Activated effector memory CD4-positive, alpha-beta T cell treated with Interleukin-2 at 50 U/mL for 16 hours (primary cell): Measurements from ENCODE around the gene SMIM13.

Source experiments
- DNase-seq: peaks from one replicate; pipeline ENCODE4 v3.0.0-alpha.2; 2020

Gene SMIM13

DNA sequence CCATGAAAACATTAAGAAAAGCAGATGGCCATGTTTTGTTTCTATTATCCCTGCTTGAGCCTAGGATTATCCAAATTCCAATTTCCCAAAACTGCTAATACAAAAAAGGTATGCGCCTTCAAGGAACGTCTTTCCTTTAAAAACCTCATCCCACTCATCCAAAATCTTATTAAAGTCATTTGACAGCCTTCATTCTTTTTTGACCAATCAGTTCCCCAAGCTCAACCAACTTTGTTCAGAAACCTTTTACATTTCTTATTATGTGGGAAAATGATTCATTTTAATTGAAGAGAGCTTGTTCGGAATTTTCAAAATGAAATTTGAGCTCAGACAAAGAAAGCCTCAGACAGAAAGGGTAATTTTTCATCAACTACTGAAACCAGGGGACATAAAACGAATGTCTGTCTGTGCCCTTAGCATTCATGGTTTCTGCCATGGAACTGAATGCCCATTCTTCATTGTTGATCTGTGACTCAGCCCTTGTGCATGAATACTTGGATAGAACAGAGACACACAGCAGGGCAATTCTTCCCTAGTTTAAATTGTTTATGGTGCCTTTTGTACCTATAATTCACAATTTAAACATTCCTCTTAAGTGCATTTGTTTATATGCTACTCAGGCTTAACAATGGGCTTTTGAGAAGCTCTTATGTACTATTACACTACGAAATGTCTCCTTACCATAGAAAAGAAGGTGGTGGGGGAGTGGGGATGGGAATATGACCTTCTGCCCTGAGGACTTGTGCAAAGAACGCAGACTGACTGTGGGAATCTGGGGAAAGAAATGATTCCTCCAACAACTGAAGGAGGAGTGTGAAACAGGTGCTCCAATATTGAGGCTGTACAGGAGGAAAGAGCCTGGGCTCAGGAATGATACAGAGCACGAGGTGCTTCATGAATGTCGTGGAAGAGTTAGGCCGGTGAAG is 67.7 kb downstream of the SMIM13 start:
- DNase-seq, result no peak

DNA sequence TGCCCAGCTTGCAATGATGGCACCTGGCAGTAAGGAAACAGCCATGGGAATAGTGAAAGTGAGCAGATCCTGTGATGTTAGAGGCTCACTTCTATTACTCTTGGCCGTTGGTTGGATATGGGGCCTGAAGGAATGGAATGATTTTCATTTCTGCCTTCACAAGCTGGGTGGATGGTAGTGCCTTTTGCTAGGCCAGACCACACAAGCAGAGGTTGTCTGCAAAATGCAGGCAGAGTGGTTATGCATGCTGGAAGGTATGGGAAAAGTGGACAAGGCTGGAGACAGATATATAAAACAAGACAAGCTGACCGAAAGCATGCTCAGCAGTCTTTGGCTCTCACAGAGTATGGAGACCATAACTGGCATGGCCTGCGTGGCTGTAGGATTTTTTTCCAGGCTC is 68.6 kb downstream of the SMIM13 start:
- DNase-seq, result no peak

DNA sequence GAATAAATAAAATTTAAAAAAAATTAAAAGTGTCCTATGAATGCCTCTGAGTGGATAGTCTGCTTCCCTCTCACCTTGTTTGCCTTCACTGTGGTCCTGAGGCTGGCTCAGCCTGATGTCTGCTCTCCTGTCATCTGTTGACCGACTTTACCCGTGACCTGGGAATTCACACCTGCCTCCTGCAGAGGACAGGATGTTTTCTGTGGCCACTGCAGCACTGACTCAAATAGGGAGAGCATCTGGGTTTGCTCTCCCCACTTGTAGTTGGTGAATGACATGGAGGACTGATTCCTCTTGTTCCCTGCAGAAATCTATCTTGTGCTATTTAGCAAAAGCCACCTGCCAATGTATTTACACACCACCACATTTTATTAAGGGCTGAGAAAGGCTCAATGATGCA is 70.3 kb downstream of the SMIM13 start:
- no peak for DNase-seq

DNA sequence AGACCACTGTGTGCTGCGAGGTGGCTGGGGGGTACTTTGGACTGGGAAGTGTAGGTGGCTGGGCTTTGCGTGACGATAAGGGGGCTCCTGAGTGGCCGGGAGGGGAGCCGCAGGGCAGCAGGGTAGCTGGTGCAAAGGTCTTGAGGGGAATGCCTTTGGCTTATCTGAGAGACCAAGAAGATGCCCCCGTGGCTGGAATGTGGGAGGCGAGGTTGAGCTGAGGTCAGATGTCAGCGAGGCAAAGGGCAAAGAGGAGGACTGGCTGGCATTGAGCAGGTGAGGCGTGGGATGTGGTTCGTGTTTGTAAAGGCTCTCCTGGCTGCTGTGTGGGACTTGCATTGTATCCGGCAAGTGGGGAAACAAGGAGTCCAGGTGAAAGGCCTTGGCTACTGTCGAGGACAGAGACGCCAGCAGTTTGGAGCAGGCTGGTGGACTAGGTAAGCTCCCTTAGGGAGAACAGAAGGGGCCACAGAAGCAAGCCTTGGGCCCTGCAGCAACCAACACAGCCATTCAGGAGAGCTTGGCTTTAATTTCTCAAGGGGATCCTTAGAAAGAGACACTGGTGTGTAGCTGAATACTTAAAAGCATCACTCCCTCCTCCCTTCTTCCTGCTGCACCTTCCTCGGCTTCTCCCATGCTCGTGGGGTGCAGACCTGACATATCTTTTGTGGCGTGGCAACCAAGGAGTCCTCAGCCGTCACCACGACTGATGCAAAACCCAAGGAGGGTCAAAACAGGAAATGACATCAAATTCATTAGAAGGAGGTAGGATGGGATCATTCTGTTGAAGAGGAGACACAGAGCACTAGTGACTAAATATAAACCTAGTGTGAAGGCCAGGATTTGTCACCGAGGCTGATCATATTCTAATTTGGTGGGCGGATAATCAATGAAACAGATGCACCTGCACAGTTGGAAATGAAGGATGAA is 71.3 kb downstream of the SMIM13 start:
- DNase-seq, result no peak

DNA sequence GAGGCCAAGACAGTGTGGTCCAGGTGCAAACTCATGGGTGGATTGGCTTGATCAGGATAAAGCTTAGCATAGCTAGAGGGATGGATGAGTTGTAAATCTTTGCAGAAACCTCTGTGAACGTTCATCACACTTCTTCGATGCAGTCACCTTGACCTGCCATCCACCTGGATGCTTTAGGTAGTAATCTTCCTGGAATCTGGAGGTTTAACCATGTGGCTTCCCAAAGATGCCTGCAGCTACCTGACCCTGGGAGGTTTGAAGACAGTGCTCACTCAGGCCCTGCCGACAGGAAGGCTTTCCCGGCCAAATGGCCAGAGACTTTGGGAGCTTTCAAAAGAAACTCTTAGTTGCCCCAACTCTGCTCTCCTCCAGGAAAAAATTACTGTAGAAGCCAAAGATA is 73.3 kb downstream of the SMIM13 start:
- DNase-seq, result no peak

DNA sequence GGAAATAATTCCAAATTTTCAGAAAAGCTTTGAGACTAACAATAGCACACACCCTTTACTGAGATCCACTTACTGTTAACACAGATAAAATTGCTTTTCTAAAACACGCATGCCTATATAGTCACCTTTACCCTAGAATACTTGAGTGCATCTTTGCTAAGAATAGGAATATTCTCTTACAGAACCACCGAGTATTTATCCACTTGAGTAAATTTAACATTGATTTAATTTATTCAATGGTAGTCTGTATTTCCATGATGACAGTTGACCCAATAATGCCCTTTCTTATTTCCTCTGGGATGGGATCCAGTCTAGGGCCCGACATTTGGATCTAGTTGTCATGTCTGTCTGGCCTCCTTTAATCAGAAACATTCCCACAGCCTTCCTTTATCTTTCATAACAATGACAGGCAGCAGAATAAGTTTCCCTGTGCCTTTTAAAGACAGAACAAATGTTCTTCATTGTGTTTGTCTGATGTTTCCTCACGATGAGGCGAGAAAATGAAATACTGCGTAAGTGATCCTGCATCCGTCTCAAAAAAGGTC is 74.5 kb downstream of the SMIM13 start:
- DNase-seq, result no peak

DNA sequence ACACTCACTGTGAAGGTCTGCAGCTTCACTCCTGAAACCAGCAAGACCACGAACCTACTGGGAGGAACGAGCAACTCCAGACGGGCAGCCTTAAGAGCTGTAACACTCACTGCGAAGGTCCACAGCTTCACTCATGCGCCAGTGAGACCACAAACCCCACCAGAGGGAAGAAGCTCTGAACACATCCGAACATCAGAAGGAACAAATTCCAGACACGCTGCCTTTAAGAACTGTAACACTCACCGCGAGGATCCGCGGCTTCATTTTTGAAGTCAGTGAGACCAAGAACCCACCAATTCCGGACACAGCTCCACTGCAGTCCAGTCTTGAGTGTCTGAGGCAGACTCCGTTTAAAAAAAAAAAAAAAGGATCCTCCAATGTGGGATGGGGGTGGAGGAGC is 78.3 kb downstream of the SMIM13 start:
- no peak for DNase-seq

DNA sequence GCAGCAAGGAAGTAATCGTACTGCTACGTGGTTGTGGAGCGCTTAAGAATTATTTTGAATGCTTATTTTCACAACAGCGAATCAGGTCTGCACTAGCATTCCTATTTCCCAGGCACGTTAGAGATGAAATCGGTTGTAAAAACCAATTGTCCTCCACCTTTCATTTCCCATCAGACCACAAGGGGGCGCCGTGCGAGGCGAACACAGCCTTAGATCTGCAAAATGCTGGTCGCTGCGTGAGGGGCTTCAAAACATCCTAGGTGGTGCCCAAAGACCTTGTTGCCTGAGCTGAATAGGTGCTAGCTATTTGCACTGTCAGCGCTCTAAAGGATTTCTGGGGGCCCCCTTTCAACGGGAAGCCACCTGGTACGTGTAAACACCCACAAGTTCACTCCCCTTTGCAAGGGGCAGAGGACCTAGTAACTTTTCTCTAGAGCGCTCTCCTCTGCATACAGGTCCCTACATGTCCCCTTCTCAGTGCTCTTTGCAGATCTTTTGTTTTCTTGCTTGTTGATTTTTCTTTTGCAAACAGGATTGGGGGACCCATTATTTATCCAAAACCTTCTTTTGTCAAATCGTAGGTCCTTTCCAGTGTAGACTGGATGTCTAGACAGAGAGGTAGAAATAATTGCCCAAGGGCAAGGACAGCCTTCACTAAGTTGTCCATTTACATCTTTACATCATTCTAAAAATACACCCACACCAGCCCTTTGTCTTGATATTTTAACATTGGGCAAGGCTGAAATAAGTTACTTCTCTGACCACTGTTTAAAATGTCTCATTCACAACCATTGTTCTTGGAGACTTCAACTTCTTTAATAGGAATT is 79.1 kb downstream of the SMIM13 start:
- DNase-seq, result peak; percentile 61

DNA sequence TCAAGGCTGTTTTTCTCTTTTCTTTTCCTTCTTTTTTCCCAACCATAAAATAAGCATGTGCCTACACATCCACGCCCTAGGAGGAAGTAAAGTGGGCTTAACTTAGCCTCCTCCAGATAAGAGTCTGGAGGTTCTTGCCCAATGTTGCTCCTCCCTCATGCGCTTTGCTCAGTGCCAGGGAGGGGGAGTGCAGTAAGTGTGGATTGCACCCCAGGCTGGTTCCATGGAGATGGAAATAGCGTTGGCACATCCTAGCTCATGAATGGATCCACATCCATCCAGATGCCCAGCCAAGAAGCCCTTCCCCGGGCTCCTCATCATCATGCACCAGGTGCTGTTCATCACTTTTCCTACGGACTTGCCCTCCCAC is 80.6 kb downstream of the SMIM13 start:
- DNase-seq, result no peak

DNA sequence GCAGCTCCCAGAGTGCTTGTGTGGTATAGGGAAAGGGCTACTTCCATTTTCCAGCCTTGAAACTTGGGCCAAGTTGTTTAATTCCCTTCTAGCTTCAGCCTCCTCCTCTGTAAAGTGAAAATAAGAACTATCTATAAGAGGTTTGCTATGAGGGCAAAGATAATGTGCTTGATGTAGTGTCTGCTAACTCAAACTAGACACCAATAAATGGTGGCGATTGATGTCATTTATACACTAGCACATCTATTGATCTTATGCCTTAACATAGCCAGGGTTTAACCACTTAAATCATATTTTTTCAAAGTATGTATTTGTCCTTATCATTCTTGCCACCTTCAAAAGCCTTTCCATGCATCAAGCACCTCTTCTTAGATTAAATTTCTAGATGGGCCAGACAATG is 83.6 kb downstream of the SMIM13 start:
- no peak for DNase-seq

DNA sequence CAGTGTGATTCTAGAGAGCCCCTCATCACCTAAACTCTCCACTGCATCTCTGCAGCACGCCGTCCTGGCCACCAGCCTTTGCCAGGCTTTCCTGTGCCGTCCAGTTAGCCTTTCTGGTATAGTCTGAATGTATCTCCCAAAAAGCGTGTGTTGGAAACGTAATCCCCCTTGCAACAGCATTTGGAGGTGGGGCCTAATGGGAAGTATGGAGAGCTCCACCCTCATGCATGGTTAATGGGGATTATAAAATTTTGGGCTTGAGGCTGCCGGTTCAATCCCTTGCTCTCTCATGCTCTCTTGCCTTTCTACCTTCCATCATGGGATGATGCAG is 85.4 kb downstream of the SMIM13 start:
- DNase-seq, result no peak

DNA sequence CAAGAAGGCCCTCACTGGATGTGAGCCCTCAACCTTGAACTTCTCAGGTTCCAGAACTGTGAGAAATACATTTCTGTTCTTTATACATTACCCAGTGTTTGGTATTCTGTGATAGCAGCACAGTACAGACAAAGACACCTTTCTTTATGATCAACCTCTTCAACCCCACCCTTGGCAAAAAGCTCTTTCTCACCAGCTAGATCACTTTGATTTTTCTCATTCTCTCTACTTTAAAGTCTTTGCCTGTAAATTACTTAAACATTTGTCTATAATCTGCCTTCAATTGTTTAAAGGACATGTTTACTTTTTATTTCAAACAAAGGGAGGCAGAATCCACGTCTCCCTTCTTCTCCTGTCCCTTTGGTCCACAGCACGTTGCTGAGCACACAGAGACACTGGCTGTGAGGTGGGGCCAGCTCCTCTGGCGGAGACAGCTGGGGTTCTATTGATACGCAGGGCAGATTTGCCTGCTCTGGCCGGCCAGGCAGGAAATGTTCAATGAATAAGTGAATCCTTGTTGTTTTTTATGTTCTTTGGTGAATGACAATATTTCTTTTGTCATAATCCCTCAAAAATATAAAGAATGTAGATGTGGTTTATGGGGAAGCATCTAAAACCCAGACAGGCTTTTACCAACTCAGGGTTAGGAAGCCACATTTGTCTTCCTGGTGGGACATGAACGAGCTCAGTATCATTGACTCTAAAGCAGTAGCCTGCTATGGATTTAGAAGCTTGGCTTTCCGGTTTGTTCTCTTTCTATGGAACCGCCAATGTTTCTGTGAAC is 86.0 kb downstream of the SMIM13 start:
- no peak for DNase-seq

DNA sequence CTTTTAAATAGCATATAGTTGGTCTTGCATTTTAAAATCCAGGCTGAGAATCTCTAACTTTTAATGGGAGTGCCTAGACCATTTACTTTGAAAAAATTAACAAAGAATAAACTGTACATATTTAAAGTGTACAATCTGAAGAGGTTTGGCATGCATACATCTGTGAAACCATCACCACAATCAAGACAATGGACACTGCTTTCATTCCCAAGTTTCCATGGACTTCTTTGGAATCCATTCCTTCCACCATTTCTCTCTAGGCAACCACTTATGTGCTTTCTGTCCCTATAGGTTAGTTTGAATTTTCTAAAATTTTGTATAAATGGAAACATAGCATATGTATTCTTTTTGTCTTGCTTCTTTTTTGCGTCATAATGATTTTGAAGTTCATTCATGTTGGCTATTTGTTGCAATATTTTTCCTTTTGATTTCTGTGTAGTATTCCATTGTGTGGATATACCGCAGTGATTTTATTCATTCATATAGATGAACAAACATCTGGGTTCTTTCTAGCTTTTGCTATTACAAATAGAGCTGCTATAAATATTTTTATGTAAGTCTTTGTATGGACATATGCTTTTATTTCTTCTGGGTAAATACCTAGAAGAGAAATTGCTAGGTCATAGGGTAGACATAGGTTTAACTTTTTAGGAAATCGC is 88.0 kb downstream of the SMIM13 start:
- DNase-seq, result no peak

DNA sequence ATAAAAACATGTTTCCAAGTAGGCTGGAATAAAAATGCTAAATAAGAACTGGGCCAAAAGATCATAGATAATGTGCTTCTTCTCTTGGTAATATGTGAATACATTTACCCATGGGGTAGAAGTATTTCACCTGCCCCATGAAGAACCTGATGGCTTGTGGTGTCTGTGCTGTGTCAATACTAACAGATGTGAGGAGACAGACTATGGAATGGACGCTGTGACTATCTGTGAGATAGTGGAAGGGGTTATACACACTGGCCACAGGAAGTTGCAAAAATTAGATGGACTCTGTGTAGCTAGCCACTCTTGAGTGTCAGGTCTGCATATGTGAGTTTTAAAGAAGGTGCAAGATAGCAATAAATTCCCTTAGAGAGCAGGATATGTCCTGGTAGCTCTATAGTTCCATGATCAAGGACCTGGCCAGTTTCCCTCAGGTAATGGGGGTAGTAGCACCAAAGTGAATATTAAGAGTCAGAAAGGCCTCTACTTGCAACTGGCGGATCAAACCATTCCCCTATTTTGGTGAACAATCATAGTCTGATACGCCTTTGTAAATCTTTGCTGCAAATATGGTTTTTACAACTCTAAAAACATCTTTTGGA is 90.2 kb downstream of the SMIM13 start:
- DNase-seq, result no peak

DNA sequence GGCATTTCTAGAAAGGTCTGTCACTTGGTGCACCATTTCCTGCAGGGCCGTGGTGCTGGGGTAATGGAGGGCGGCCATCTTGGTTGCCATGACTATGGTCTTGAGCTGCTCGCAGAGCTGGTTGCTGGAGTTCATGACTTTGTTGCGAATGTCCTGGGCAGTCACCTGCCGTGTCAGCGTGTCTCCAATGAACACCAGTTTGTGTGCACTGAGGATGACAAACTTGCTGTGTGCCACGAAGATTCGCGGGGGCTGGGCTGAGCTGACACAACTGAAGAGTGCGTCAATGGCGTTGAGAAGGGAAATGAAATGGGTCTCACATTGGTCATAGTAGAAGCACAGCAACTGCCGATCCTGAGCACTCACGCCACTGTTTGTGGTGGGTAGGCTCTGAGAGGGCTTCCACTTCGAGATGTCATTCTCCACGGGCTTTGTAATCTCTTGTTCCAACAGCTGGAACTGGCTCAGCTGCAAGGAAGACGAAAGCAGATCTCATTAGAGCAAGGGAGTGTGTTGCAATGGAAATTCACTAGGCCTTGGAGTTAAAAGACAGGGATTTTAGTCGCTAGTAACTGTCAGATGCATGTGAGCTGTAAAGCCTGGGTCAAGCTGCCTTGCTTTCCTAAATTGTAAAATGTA is 91.7 kb downstream of the SMIM13 start:
- DNase-seq, result no peak

DNA sequence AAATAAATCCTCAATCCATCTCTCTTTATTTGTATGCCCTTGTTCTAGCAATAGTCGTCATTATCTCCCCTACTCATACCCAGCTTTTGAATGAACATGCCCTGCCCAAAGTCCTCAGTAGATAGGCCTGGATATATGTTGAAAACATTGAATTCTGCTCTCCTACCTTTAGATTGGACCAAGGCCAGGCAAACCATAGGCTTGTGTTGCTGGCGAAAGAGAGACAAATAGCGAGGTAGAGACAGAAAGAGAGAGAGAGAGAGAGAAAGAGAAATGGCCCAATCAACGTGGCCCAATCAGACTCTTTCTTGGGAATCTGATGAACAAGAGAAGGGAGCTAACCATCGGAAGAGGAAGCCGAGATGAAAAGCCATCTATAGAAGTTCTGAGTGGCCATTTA is 93.7 kb downstream of the SMIM13 start:
- no peak for DNase-seq
